Left ventricle myocardium inferior (tissue), 1 donor: ENCODE measurements around the gene AP3S2. TPM values are rescaled to one million over a fixed set of nuclear protein-coding genes. Genes with fewer than 3 reads are reported as not detected.

Source experiments
- DNase-seq: peaks from one replicate; pipeline ENCODE4 v3.0.0-alpha.2; 2020
- H3K27ac ChIP-seq: fragments of 200-600 bp; replicated peaks from 2 replicates; pipeline ENCODE4 v1.8.0; 2021
- H3K27me3 ChIP-seq: fragments of 200-600 bp; 2 replicates; pipeline ENCODE4 v1.8.0; 2021; ENCODE audit warnings: low read depth
- H3K36me3 ChIP-seq: fragments of 200-600 bp; 2 replicates; pipeline ENCODE4 v1.8.0; 2021
- H3K4me1 ChIP-seq: fragments of 200-600 bp; 2 replicates; pipeline ENCODE4 v1.8.0; 2021
- H3K4me3 ChIP-seq: fragments of 200-600 bp; 2 replicates; pipeline ENCODE4 v1.8.0; 2021; ENCODE audit warnings: mild to moderate bottlenecking, moderate library complexity
- H3K9me3 ChIP-seq: fragments of 200-600 bp; replicated peaks from 2 replicates; pipeline ENCODE4 v1.8.0; 2021
- CTCF ChIP-seq: fragments of 200-600 bp; IDR thresholded peaks from 2 replicates; pipeline ENCODE4 v1.8.0; 2021; ENCODE audit warnings: antibody characterized with exemption, mild to moderate bottlenecking, borderline replicate concordance
- intact Hi-C: fragments of 100-400 bp; cut with micrococcal nuclease; formaldehyde crosslinking; loops from one replicate; pipeline ENCODE4 v1.11.0; 2022
- total RNA-seq: library from RNA; stranded (reverse); fragmentation: NEBNext Ultra II Directional; extraction: Animal tissue kit (Norgen Biotek cat#: 25700); gene quantifications from one replicate; pipeline ENCODE4 v1.2.1, GENCODE V29; 2021
- donor health status: DM: no; HTN: yes; CAD: no; lungs with severe emphysema.

AP3S2 gene
- total RNA-seq, 1 donor from 2014 or later, result 44.1 TPM

- Histone ChIP-seq H3K27ac (peak overlapping the region; percentile 73), H3K36me3 (no peaks in the 10 kb centered on the region), H3K9me3 (peaks cover 7% of the 10 kb centered on the region), H3K4me3 (peak overlapping the region; percentile 75), H3K4me1 (peaks cover 41% of the 10 kb centered on the region), H3K27me3 (peaks cover 66% of the 10 kb centered on the region)
- peak; percentile 30 for DNase-seq
- TF ChIP-seq CTCF, result no peak
- intact Hi-C loops, result no loop called here
Measured at GRCh38 chr15:89814112-89814742, 79.6 kb downstream of the AP3S2 start.

GRCh38 chr15:89813381-89814111 is 80.2 kb downstream of the AP3S2 start:
- H3K4me3 ChIP-seq, result peak overlapping the region; percentile 75
- intact Hi-C loops, result no loop called here
- DNase-seq, result no peak
- no peaks in the 10 kb centered on the region for H3K36me3 ChIP-seq
- peaks cover 48% of the 10 kb centered on the region for H3K4me1 ChIP-seq
- no peak for TF ChIP-seq CTCF
- H3K27ac ChIP-seq, result peak overlapping the region; percentile 73
- peaks cover 7% of the 10 kb centered on the region for H3K9me3 ChIP-seq
- H3K27me3 ChIP-seq, result peaks cover 59% of the 10 kb centered on the region

GRCh38 chr15:89812847-89813320 is 80.9 kb downstream of the AP3S2 start:
- intact Hi-C loops, result no loop called here
- Histone ChIP-seq H3K36me3 (no peaks in the 10 kb centered on the region), H3K27ac (peak overlapping the region; percentile 72)

GRCh38 chr15:89812011-89812846 is 81.6 kb downstream of the AP3S2 start:
- Histone ChIP-seq H3K27ac (peak overlapping the region; percentile 72), H3K4me3 (no peak overlapping the region)

More at GRCh38 chr15:89812847-89813320, 80.9 kb downstream of the AP3S2 start:
- no peak for TF ChIP-seq CTCF
- H3K4me3 ChIP-seq, result peak overlapping the region; percentile 75
- H3K4me1 ChIP-seq, result peaks cover 48% of the 10 kb centered on the region
- DNase-seq, result no peak
- peaks cover 7% of the 10 kb centered on the region for H3K9me3 ChIP-seq
- H3K27me3 ChIP-seq, result peaks cover 52% of the 10 kb centered on the region

More at GRCh38 chr15:89812011-89812846, 81.6 kb downstream of the AP3S2 start:
- TF ChIP-seq CTCF, result no peak
- H3K27me3 ChIP-seq, result peaks cover 46% of the 10 kb centered on the region
- no peaks in the 10 kb centered on the region for H3K36me3 ChIP-seq
- intact Hi-C loops, result no loop called here
- DNase-seq, result peak; percentile 73
- peaks cover 48% of the 10 kb centered on the region for H3K4me1 ChIP-seq
- H3K9me3 ChIP-seq, result peaks cover 7% of the 10 kb centered on the region
